ENCODE results near the gene SLC16A14.
A peak's percentile ranks its signal among the peaks of the same experiment; 100 is the strongest.

The SLC16A14 gene

DNA sequence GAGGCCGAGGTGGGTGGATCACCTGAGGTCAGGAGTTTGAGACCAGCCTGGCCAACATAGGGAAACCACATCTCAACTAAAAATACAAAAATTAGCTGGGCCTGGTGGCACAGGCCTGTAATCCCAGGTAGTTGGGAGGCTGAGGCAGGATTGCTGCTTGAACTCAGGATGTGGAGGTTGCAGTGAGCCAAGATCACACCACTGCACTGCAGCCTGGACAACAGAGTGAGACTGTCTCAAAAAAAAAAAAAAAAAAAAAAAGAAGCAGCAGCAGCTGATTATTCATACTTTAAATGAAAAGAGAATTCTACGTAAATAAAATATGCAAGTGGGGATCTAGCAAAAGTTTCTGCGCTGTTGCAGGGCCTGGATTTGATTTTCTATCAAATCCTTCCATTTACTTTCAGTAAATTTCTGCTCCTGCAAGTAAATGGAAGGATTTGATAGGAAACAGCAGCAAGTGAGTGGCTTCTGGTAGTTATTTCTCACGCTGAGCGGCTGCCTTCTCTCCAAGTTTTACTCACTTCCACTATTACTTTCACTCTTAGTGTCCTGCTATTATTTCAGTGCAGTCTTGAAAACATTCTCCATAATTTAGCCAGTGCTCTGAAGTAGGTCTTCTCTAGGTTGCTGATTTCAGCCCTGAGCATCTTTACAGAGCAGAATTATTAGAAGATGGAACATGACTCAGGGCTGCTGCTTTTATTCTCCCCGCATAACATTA, 68.4 kb downstream of the SLC16A14 start:
- TF ChIP-seq, protein P1, sequence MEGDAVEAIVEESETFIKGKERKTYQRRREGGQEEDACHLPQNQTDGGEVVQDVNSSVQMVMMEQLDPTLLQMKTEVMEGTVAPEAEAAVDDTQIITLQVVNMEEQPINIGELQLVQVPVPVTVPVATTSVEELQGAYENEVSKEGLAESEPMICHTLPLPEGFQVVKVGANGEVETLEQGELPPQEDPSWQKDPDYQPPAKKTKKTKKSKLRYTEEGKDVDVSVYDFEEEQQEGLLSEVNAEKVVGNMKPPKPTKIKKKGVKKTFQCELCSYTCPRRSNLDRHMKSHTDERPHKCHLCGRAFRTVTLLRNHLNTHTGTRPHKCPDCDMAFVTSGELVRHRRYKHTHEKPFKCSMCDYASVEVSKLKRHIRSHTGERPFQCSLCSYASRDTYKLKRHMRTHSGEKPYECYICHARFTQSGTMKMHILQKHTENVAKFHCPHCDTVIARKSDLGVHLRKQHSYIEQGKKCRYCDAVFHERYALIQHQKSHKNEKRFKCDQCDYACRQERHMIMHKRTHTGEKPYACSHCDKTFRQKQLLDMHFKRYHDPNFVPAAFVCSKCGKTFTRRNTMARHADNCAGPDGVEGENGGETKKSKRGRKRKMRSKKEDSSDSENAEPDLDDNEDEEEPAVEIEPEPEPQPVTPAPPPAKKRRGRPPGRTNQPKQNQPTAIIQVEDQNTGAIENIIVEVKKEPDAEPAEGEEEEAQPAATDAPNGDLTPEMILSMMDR (conservative IDR thresholded peaks at IDR 0.05; ENCODE audit: low read depth), result no peak
- CTCF ChIA-PET, result interaction anchor here (0.6 kb wide), 1 partner anchor 824 kb away, joined by 5 read pairs; no protein-coding TSS in a partner anchor
- no peak for DNase-seq (ENCODE audit: low spot score)
- no peak overlapping the region for H3K27ac ChIP-seq
- POLR2A ChIA-PET (ENCODE audit: low non-redundant PET), result no interaction called here

DNA sequence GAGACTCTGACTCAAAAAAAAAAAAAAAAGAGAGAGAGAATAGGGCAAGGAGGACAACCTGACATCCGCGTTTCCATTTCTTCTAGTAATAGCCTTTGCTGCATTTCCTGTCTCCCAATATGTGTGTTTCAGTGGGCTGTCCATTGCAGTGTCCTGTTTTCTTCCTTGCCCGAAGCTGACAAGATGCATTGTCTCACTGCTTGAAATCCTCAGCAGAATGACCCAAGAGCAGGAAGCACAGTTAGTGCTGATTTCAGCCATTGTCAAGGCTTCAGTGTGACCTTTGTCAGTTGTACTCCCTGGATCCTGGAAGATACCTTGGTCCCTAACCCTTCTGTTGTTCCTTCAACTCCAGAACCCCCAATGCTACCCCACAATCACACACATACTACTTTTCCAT, 71.2 kb downstream of the SLC16A14 start:
- no peak for DNase-seq (ENCODE audit: low spot score)
- no peak overlapping the region for H3K27ac ChIP-seq
- CTCF ChIA-PET, result no interaction called here
- POLR2A ChIA-PET (ENCODE audit: low non-redundant PET), result no interaction called here
- TF ChIP-seq, protein P1 (conservative IDR thresholded peaks at IDR 0.05; ENCODE audit: low read depth), result no peak

DNA sequence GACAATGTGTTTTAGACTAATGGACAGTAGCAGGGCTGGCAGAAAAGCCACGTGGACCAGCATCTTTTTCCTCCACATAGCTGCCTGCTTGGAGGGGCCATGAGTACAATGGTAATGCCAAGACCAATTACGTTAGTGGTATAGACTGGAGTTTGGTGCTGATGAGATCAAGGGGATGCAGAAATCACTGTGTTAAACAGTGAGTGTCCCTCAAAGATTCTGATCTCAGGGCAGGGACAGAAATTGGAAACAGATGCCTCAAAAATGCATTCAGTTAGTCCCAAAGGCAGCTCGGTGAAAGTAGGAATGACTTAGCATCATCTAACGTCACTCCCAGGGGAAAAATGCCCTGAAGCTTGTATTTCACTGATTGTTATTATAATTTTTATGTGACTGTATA, 72.4 kb downstream of the SLC16A14 start:
- no peak for DNase-seq (ENCODE audit: low spot score)
- POLR2A ChIA-PET (ENCODE audit: low non-redundant PET), result no interaction called here
- no peak overlapping the region for H3K27ac ChIP-seq
- CTCF ChIA-PET, result interaction anchor here (0.5 to 0.6 kb wide), 2 partner anchors 48 to 625 kb away, joined by 3 to 4 read pairs; no protein-coding TSS in a partner anchor
- TF ChIP-seq, protein P1 (conservative IDR thresholded peaks at IDR 0.05; ENCODE audit: low read depth), result no peak

- peak; percentile 16 for DNase-seq (ENCODE audit: low spot score)
- CTCF ChIA-PET, result no interaction called here
- TF ChIP-seq, protein P1 (conservative IDR thresholded peaks at IDR 0.05; ENCODE audit: low read depth), result no peak
- no peak overlapping the region for H3K27ac ChIP-seq
- POLR2A ChIA-PET (ENCODE audit: low non-redundant PET), result no interaction called here
These were observed 75.5 kb downstream of the SLC16A14 start for GRCh38 chr2:229993236-229993635.

Data from RWPE1 (cell line).